MCF 10A (cell line): ENCODE measurements around the gene TNFRSF4. TPM values are rescaled to one million over a fixed set of nuclear protein-coding genes. Genes with fewer than 3 reads are reported as not detected.

Experiments
- microRNA-seq: library from miRNA; unstranded; fragments of <30 nt; microRNA quantifications from one replicate; pipeline ENCODE4 v1.2.0, GENCODE V29; 2022
- total RNA-seq: library from RNA; stranded (reverse); gene quantifications from 2 replicates; pipeline ENCODE4 v1.2.3, GENCODE V29; 2022

The TNFRSF4 gene
- total RNA-seq, 1 experiment from 2014 or later = not detected

Small RNAs within 50 kb of the gene (microRNA-seq; reads per million reads assigned to microRNA genes)
- 7.7 reads per million, percentile 43 among the genes with 10 or more reads in this experiment for gene MIR200A
- gene MIR200B = 120 reads per million, percentile 74 among the genes with 10 or more reads in this experiment
- 9.3 reads per million, percentile 47 among the genes with 10 or more reads in this experiment for gene MIR429

Other genes with a start within 250 kb of the TNFRSF4 start
- gene PLEKHN1, start 247.7 kb downstream of the TNFRSF4 start, total RNA-seq = 7.9 and 11.1 TPM in 2 replicates
- not detected in 2 replicates for gene PERM1, start 232.1 kb downstream of the TNFRSF4 start, total RNA-seq
- gene HES4, start 214.1 kb downstream of the TNFRSF4 start, total RNA-seq = 42.1 and 42.6 TPM in 2 replicates
- 7.4 and 8.8 TPM in 2 replicates for gene ISG15, start 200.7 kb downstream of the TNFRSF4 start, total RNA-seq
- 286 and 303 TPM in 2 replicates for gene AGRN, start 194.0 kb downstream of the TNFRSF4 start, total RNA-seq
- gene RNF223, start 139.8 kb downstream of the TNFRSF4 start, total RNA-seq = 0.30 and 0.37 TPM in 2 replicates
- gene C1orf159, start 98.1 kb downstream of the TNFRSF4 start, total RNA-seq = 15.7 and 18.6 TPM in 2 replicates
- not detected in 2 replicates for gene TTLL10, start 40.3 kb downstream of the TNFRSF4 start, total RNA-seq
- gene TNFRSF18, start 7.6 kb downstream of the TNFRSF4 start, total RNA-seq = not detected in 2 replicates
- gene SDF4, start 17.8 kb upstream of the TNFRSF4 start, total RNA-seq = 122 and 127 TPM in 2 replicates
- 24.6 and 31.5 TPM in 2 replicates for gene B3GALT6, start 18.1 kb upstream of the TNFRSF4 start, total RNA-seq
- 1.5 and 3.3 TPM in 2 replicates for gene C1QTNF12, start 32.6 kb upstream of the TNFRSF4 start, total RNA-seq
- 62.1 and 70.5 TPM in 2 replicates for gene UBE2J2, start 59.7 kb upstream of the TNFRSF4 start, total RNA-seq
- 1.8 and 2.2 TPM in 2 replicates for gene SCNN1D, start 66.3 kb upstream of the TNFRSF4 start, total RNA-seq
- gene ACAP3, start 93.8 kb upstream of the TNFRSF4 start, total RNA-seq = 31.5 and 33.5 TPM in 2 replicates
- 15.9 and 27.4 TPM in 2 replicates for gene PUSL1, start 94.4 kb upstream of the TNFRSF4 start, total RNA-seq
- 122 and 129 TPM in 2 replicates for gene INTS11, start 110.5 kb upstream of the TNFRSF4 start, total RNA-seq
- gene CPTP, start 110.6 kb upstream of the TNFRSF4 start, total RNA-seq = 19.3 and 21.0 TPM in 2 replicates
- gene TAS1R3, start 117.1 kb upstream of the TNFRSF4 start, total RNA-seq = 0.17 TPM in 1 of 2 replicates, not detected in the other
- gene DVL1, start 135.3 kb upstream of the TNFRSF4 start, total RNA-seq = 96.2 and 113 TPM in 2 replicates
- not detected in 2 replicates for gene MXRA8, start 144.4 kb upstream of the TNFRSF4 start, total RNA-seq
- 120 and 148 TPM in 2 replicates for gene AURKAIP1, start 161.1 kb upstream of the TNFRSF4 start, total RNA-seq
- 230 and 248 TPM in 2 replicates for gene CCNL2, start 185.2 kb upstream of the TNFRSF4 start, total RNA-seq
- 131 and 137 TPM in 2 replicates for gene MRPL20, start 193.1 kb upstream of the TNFRSF4 start, total RNA-seq
- gene ANKRD65, start 207.1 kb upstream of the TNFRSF4 start, total RNA-seq = 0.86 and 1.4 TPM in 2 replicates
- gene VWA1, start 221.5 kb upstream of the TNFRSF4 start, total RNA-seq = 0.37 and 0.54 TPM in 2 replicates
- 0.27 and 2.0 TPM in 2 replicates for gene ATAD3C, start 235.5 kb upstream of the TNFRSF4 start, total RNA-seq